PC-9 (cell line): Measurements from ENCODE around the gene SCNN1B. TPM values are rescaled to one million over a fixed set of nuclear protein-coding genes. Genes with fewer than 3 reads are reported as not detected.

ENCODE experiments used
- BruUV-seq: library from RNA; stranded (reverse); fragments of 400-500 nt; replicated peaks from 2 replicates; lab custom pipeline; 2021; lab: Mats Ljungman, UMichigan
- CTCF ChIA-PET: fragments of 300-600 bp; sonication (Branson Sonifier 250); formaldehyde crosslinking; loops from one replicate; lab custom pipeline; 2022; ENCODE audit warnings: antibody characterized with exemption; lab: Charles Lee
- POLR2A ChIA-PET: fragments of 300-600 bp; sonication (Branson Sonifier 250); formaldehyde crosslinking; loops from one replicate; lab custom pipeline; 2022; ENCODE audit warnings: antibody characterized with exemption; ENCODE audit not compliant: unreplicated experiment; lab: Charles Lee
- DNase-seq, 2 experiments: peaks; one replicate each; pipeline versions ENCODE4 v3.0.0 to v3.0.0-alpha.2; 2015 to 2022; ENCODE audit warnings: mixed read lengths in 1 of 2
- H2AFZ ChIP-seq: fragments of 200-600 bp; sonication (generic); 2 replicates; pipeline ENCODE4 v1.8.1; 2017; ENCODE audit warnings: antibody characterized with exemption
- H3F3A ChIP-seq: fragments of 200-600 bp; sonication (generic); 2 replicates; pipeline ENCODE4 v1.8.1; 2017; ENCODE audit warnings: antibody characterized with exemption, mild to moderate bottlenecking, low read depth; ENCODE audit not compliant: insufficient read depth
- H3K27ac ChIP-seq: fragments of 200-600 bp; sonication (generic); 2 replicates; pipeline ENCODE4 v1.6.1; 2016; ENCODE audit warnings: mixed run types
- H3K27me3 ChIP-seq: fragments of 200-600 bp; sonication (generic); 2 replicates; pipeline ENCODE4 v1.6.1; 2016; ENCODE audit warnings: low read depth, mixed run types; ENCODE audit not compliant: insufficient read depth
- H3K36me3 ChIP-seq: fragments of 200-600 bp; sonication (generic); 2 replicates; pipeline ENCODE4 v1.6.1; 2016; ENCODE audit warnings: low read depth, mixed run types
- H3K4me1 ChIP-seq: fragments of 200-600 bp; sonication (generic); replicated peaks from 2 replicates; pipeline ENCODE4 v1.6.1; 2016; ENCODE audit warnings: mixed run types; ENCODE audit not compliant: insufficient read depth
- H3K4me2 ChIP-seq: fragments of 200-600 bp; sonication (generic); 2 replicates; pipeline ENCODE4 v1.6.1; 2017; ENCODE audit warnings: mixed run types
- H3K4me3 ChIP-seq: fragments of 200-600 bp; sonication (generic); 2 replicates; pipeline ENCODE4 v1.6.1; 2016; ENCODE audit warnings: mixed run types
- H3K79me2 ChIP-seq: fragments of 200-600 bp; sonication (generic); 2 replicates; pipeline ENCODE4 v1.6.1; 2017; ENCODE audit warnings: low read depth, mixed run types
- H3K9me2 ChIP-seq: fragments of 200-600 bp; sonication (generic); 2 replicates; pipeline ENCODE4 v1.8.1; 2017; ENCODE audit warnings: mild to moderate bottlenecking; ENCODE audit not compliant: insufficient read depth
- H3K9me3 ChIP-seq: fragments of 200-600 bp; sonication (generic); 2 replicates; pipeline ENCODE4 v1.8.1; 2016; ENCODE audit warnings: low read depth; ENCODE audit not compliant: insufficient read depth
- H4K20me1 ChIP-seq: fragments of 200-600 bp; sonication (generic); 2 replicates; pipeline ENCODE4 v1.8.1; 2017; ENCODE audit not compliant: insufficient read depth
- EZH2 ChIP-seq: fragments of 200-600 bp; sonication (generic); IDR thresholded peaks from 2 replicates; pipeline ENCODE4 v1.8.0; 2017; ENCODE audit warnings: antibody characterized with exemption, low read depth
- intact Hi-C: fragments of 100-400 bp; cut with micrococcal nuclease; formaldehyde crosslinking; loops from one replicate; pipeline ENCODE4 v1.10.0; 2022; ENCODE audit not compliant: unreplicated experiment
- total RNA-seq: library from RNA; stranded (reverse); gene quantifications from 2 replicates; pipeline ENCODE4 v1.2.3, GENCODE V29; 2021
- TF ChIP-seq, protein P1 (sequence below): fragments of 200-600 bp; sonication (generic); conservative IDR thresholded peaks from 2 replicates; pipeline ENCODE4 v1.6.1; 2017; ENCODE audit warnings: mixed run types, antibody characterized with exemption, mild to moderate bottlenecking, moderate library complexity

Gene SCNN1B
- total RNA-seq, 1 experiment from 2014 or later = 0.57 TPM

DNA sequence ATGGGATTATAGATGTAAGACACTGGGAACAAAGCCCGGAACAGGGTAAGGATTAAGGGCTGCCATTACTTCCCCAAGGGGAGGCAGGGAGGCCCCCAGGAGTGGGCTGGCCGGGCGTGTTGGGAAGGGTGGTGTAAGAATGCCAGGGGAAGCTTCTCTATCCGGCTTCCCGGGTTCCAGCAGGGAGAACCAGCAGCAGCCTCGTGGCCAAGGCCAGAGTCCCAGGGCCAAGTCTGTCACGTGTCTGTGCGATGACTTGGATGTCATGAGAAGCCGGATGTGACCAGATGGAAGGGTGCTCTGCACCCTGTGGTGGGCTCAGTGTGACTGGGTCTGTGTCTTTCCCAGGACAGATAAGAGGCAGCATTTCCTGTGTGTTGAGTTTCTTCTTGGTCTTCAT lies 52.1 kb downstream of the SCNN1B start:
- Histone ChIP-seq H3K79me2 (no peaks in the 10 kb centered on the region), H3K9me2 (no peaks in the 10 kb centered on the region), H3K27me3 (no peaks in the 10 kb centered on the region), H3K36me3 (no peaks in the 10 kb centered on the region), H4K20me1 (no peaks in the 10 kb centered on the region), H3K27ac (no peak overlapping the region), H3K9me3 (no peaks in the 10 kb centered on the region), H3K4me2 (no peak overlapping the region), H3K4me3 (no peak overlapping the region), H2AFZ (no peak overlapping the region), H3F3A (no peaks in the 10 kb centered on the region), H3K4me1 (no peaks in the 10 kb centered on the region)
- TF ChIP-seq, protein P1, sequence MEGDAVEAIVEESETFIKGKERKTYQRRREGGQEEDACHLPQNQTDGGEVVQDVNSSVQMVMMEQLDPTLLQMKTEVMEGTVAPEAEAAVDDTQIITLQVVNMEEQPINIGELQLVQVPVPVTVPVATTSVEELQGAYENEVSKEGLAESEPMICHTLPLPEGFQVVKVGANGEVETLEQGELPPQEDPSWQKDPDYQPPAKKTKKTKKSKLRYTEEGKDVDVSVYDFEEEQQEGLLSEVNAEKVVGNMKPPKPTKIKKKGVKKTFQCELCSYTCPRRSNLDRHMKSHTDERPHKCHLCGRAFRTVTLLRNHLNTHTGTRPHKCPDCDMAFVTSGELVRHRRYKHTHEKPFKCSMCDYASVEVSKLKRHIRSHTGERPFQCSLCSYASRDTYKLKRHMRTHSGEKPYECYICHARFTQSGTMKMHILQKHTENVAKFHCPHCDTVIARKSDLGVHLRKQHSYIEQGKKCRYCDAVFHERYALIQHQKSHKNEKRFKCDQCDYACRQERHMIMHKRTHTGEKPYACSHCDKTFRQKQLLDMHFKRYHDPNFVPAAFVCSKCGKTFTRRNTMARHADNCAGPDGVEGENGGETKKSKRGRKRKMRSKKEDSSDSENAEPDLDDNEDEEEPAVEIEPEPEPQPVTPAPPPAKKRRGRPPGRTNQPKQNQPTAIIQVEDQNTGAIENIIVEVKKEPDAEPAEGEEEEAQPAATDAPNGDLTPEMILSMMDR = no peak
- no peak for TF ChIP-seq EZH2
- no TSS peak for BruUV-seq
- CTCF ChIA-PET = no interaction called here
- intact Hi-C loops = no loop called here
- no peak for DNase-seq
- POLR2A ChIA-PET = interaction anchor here (0.7 kb wide), 1 partner anchor 12 kb away, joined by 3 read pairs; no protein-coding TSS in a partner anchor

DNA sequence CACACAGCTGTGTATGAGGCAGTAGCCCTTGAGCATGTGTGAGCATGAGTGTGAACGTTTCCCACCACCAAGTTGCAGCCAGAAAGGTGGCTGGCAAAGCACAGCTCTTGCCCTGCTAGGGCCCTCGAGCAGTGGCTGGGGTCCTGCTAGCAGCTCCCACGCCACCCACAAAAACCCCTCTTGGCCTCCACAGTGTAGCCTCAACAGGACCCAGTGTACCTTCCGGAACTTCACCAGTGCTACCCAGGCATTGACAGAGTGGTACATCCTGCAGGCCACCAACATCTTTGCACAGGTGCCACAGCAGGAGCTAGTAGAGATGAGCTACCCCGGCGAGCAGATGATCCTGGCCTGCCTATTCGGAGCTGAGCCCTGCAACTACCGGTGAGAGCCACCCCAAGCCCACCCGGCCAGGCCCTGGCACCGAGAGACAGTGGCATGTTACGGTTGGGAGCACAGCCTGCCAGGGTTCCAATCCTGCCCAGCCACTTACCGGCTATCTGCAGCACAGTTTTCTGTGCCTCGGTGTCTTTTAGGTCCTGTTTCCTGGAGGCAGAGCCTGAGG lies 53.1 kb downstream of the SCNN1B start:
- Histone ChIP-seq H3K4me1 (no peaks in the 10 kb centered on the region), H3K4me2 (no peak overlapping the region), H3K36me3 (no peaks in the 10 kb centered on the region), H3K4me3 (no peak overlapping the region), H3K79me2 (no peaks in the 10 kb centered on the region), H3F3A (no peaks in the 10 kb centered on the region), H2AFZ (no peak overlapping the region), H3K9me2 (no peaks in the 10 kb centered on the region), H3K9me3 (no peaks in the 10 kb centered on the region), H3K27ac (no peak overlapping the region), H3K27me3 (no peaks in the 10 kb centered on the region), H4K20me1 (no peaks in the 10 kb centered on the region)
- intact Hi-C loops = no loop called here
- CTCF ChIA-PET = no interaction called here
- BruUV-seq = no TSS peak
- DNase-seq = no peak
- POLR2A ChIA-PET = interaction anchor here (0.5 kb wide), 1 partner anchor 8 kb away, joined by 3 read pairs; no protein-coding TSS in a partner anchor
- TF ChIP-seq EZH2 = no peak
- TF ChIP-seq, protein P1 = no peak

GRCh38 chr16:23356941-23357340 lies 54.8 kb downstream of the SCNN1B start:
- TF ChIP-seq, protein P1 = no peak
- no peak for TF ChIP-seq EZH2
- no peaks in the 10 kb centered on the region for H3K9me2 ChIP-seq
- intact Hi-C loops = no loop called here
- H3K4me3 ChIP-seq = no peak overlapping the region
- POLR2A ChIA-PET = no interaction called here
- no peak overlapping the region for H3K27ac ChIP-seq
- no peaks in the 10 kb centered on the region for H3K27me3 ChIP-seq
- no peak for DNase-seq
- BruUV-seq = no TSS peak
- no peaks in the 10 kb centered on the region for H4K20me1 ChIP-seq
- H3K4me1 ChIP-seq = peaks cover 10% of the 10 kb centered on the region
- CTCF ChIA-PET = no interaction called here
- no peaks in the 10 kb centered on the region for H3K9me3 ChIP-seq
- no peaks in the 10 kb centered on the region for H3K36me3 ChIP-seq
- no peaks in the 10 kb centered on the region for H3K79me2 ChIP-seq
- H3K4me2 ChIP-seq = no peak overlapping the region
- H3F3A ChIP-seq = peaks cover 11% of the 10 kb centered on the region
- H2AFZ ChIP-seq = no peak overlapping the region
